Gastroesophageal sphincter (tissue), 4 donors: ENCODE results near the gene VPS29. TPM values are rescaled to one million over a fixed set of nuclear protein-coding genes. Genes with fewer than 3 reads are reported as not detected.

Experiments used
- ATAC-seq: fragments of 150-250 bp; one replicate; pipeline ENCODE4 v1.9.1; 2016; ENCODE audit warnings: mild to moderate bottlenecking, moderate library complexity
- H3K27ac ChIP-seq, 4 donors: fragments of 200-600 bp; sonication (generic) in 3 of 4; 1 replicate in 3 of 4; 2 replicates in 1 of 4; pipeline ENCODE4 v1.5.1; 2016 to 2019
- H3K27me3 ChIP-seq: fragments of 200-600 bp; sonication (generic); one replicate; pipeline ENCODE4 v1.5.1; 2019
- H3K36me3 ChIP-seq, 2 donors: fragments of 200-600 bp; sonication (generic); one replicate each; pipeline ENCODE4 v1.5.1; 2019; ENCODE audit warnings: control low read depth in 1 of 2
- H3K4me1 ChIP-seq, 3 donors: fragments of 200-600 bp; sonication (generic); 1 replicate in 2 of 3; 2 replicates in 1 of 3; pipeline ENCODE4 v1.5.1; 2016 to 2019; ENCODE audit warnings: control low read depth in 2 of 3
- H3K4me3 ChIP-seq, 2 donors: fragments of 200-600 bp; sonication (generic); one replicate each; pipeline ENCODE4 v1.5.1; 2019; ENCODE audit warnings: mild to moderate bottlenecking in 1 of 2, moderate library complexity in 1 of 2
- H3K9me3 ChIP-seq, 3 donors: fragments of 200-600 bp; sonication (generic); one replicate each; pipeline ENCODE4 v1.5.1; 2017 to 2019; ENCODE audit warnings: control low read depth in 2 of 3
- CTCF ChIP-seq, 4 experiments: fragments of 200-600 bp in 2 of 4; fragments of 450-650 bp in 2 of 4; sonication (generic) in 1 of 4; IDR thresholded peaks; one replicate each; pipeline ENCODE4 v1.5.1; 2017 to 2019; ENCODE audit warnings: antibody characterized with exemption in 4 of 4, mild to moderate bottlenecking in 2 of 4, moderate library complexity in 2 of 4
- EP300 ChIP-seq: sonication (generic); formaldehyde crosslinking; IDR thresholded peaks from one replicate; pipeline ENCODE4 v1.6.1; 2017; ENCODE audit warnings: antibody characterized with exemption, mild to moderate bottlenecking
- POLR2A ChIP-seq, 2 donors: fragments of 450-650 bp; IDR thresholded peaks; one replicate each; pipeline ENCODE4 v1.6.1; 2017; ENCODE audit warnings: antibody characterized with exemption in 2 of 2, mild to moderate bottlenecking in 2 of 2, moderate library complexity in 1 of 2
- POLR2AphosphoS5 ChIP-seq: sonication (generic); formaldehyde crosslinking; IDR thresholded peaks from one replicate; pipeline ENCODE4 v1.6.1; 2017; ENCODE audit warnings: antibody characterized with exemption
- WGBS, 2 donors: methylation state at CpG; one replicate each; pipeline ENCODE4 v1.1.5; 2018; ENCODE audit warnings: low coverage in 1 of 2; 5-methylcytosine and 5-hydroxymethylcytosine counted together
- total RNA-seq, 4 donors: library from RNA; depleted of rRNA; stranded (reverse); fragments of >200 nt; gene quantifications; one replicate each; pipeline ENCODE4 v1.1.0, GENCODE V29; 2016

VPS29 gene
- total RNA-seq, 4 donors from 2014 or later, result 101 to 184 (median 159) TPM

GRCh38 chr12:110508071-110508586 lies 6.2 kb upstream of the VPS29 start:
- no peak for ATAC-seq
- no peak overlapping the region for H3K4me3 ChIP-seq
- no peaks in the 10 kb centered on the region for H3K36me3 ChIP-seq
- TF ChIP-seq POLR2A (IDR thresholded peaks at IDR 0.05) (no peak), POLR2AphosphoS5 (no peak), CTCF (IDR thresholded peaks at IDR 0.05) (no peak), EP300 (no peak)
- H3K4me1 ChIP-seq, result peaks cover 0 to 8% (median 0%) of the 10 kb centered on the region in 3 donors
- no peaks in the 10 kb centered on the region for H3K9me3 ChIP-seq
- no peak overlapping the region for H3K27ac ChIP-seq
- H3K27me3 ChIP-seq, result no peaks in the 10 kb centered on the region
- 88 to 90% methylated on average over 4 of the region's 4 CpGs for WGBS, 2 donors

- no peak for ATAC-seq
- no peaks in the 10 kb centered on the region for H3K9me3 ChIP-seq
- H3K27me3 ChIP-seq, result no peaks in the 10 kb centered on the region
- TF ChIP-seq EP300, result no peak
- no peak for TF ChIP-seq CTCF (IDR thresholded peaks at IDR 0.05)
- TF ChIP-seq POLR2AphosphoS5, result no peak
- no peak for TF ChIP-seq POLR2A (IDR thresholded peaks at IDR 0.05)
- H3K36me3 ChIP-seq, result no peaks in the 10 kb centered on the region
- no peak overlapping the region for H3K4me3 ChIP-seq
- 65 to 69% methylated on average over 3 of the region's 3 CpGs for WGBS, 2 donors
- H3K27ac ChIP-seq, result no peak overlapping the region
- H3K4me1 ChIP-seq, result peaks cover 0 to 18% (median 6%) of the 10 kb centered on the region in 3 donors
Observed at GRCh38 chr12:110505332-110505731, 3.4 kb upstream of the VPS29 start.

- no peak for TF ChIP-seq CTCF (IDR thresholded peaks at IDR 0.05)
- no peak for TF ChIP-seq POLR2AphosphoS5
- no peak for TF ChIP-seq POLR2A (IDR thresholded peaks at IDR 0.05)
- TF ChIP-seq EP300, result no peak
- no peak overlapping the region for H3K4me3 ChIP-seq
- 61 to 92% methylated on average over 1 of the region's 1 CpG for WGBS, 2 donors
Observed at GRCh38 chr12:110503432-110503831, 1.5 kb upstream of the VPS29 start.

GRCh38 chr12:110501399-110501751 lies 536 bp downstream of the VPS29 start:
- Histone ChIP-seq H3K36me3 (no peaks in the 10 kb centered on the region), H3K27ac (peak overlapping the region; percentile 84 to 93 (median 92)), H3K4me3 (peak overlapping the region; percentile 71 to 78), H3K27me3 (no peaks in the 10 kb centered on the region), H3K4me1 (peaks cover 3 to 48% (median 10%) of the 10 kb centered on the region in 3 donors), H3K9me3 (no peaks in the 10 kb centered on the region)
- 0% methylated on average over 14 of the region's 17 CpGs; no CpG with 5 or more reads in 1 of the 2 donors for WGBS, 2 donors
- TF ChIP-seq CTCF (IDR thresholded peaks at IDR 0.05) (no peak), POLR2AphosphoS5 (peak; percentile 40)
- ATAC-seq, result peak; percentile 29

More at GRCh38 chr12:110503432-110503831, 1.5 kb upstream of the VPS29 start:
- H3K4me1 ChIP-seq, result peaks cover 3 to 37% (median 10%) of the 10 kb centered on the region in 3 donors
- no peaks in the 10 kb centered on the region for H3K27me3 ChIP-seq
- no peaks in the 10 kb centered on the region for H3K9me3 ChIP-seq
- ATAC-seq, result no peak
- H3K36me3 ChIP-seq, result no peaks in the 10 kb centered on the region
- no peak overlapping the region for H3K27ac ChIP-seq

- H3K36me3 ChIP-seq, result peaks cover 0 to 20% of the 10 kb centered on the region in 2 donors
- H3K4me3 ChIP-seq, result no peak overlapping the region
- WGBS, 2 donors, result 57 to 59% methylated on average over 4 of the region's 4 CpGs
- TF ChIP-seq POLR2A (IDR thresholded peaks at IDR 0.05) (no peak), POLR2AphosphoS5 (peak; percentile 65)
- H3K27me3 ChIP-seq, result no peaks in the 10 kb centered on the region
- no peaks in the 10 kb centered on the region for H3K9me3 ChIP-seq
- peak overlapping the region; percentile 20 to 93 (median 62) for H3K27ac ChIP-seq
- ATAC-seq, result no peak
- H3K4me1 ChIP-seq, result peaks cover 3 to 48% (median 10%) of the 10 kb centered on the region in 3 donors
Observed at GRCh38 chr12:110498984-110499706, 2.8 kb downstream of the VPS29 start.
